Thoracic aorta (tissue), 2 donors: ENCODE results near the gene PDE5A. TPM values are rescaled to one million over a fixed set of nuclear protein-coding genes. Genes with fewer than 3 reads are reported as not detected.
"Not testable (repeated sequence)": the region's sequence is repeated elsewhere in the genome, so short reads cannot be mapped to it uniquely, and the experiment has no call there.

ENCODE experiments used
- ATAC-seq: fragments of 150-250 bp; one replicate; pipeline ENCODE4 v1.8.0; 2017; ENCODE audit warnings: low read depth; ENCODE audit not compliant: insufficient number of reproducible peaks, low FRiP score
- DNase-seq: peaks from one replicate; pipeline ENCODE4 v3.0.0-alpha.2; 2020; ENCODE audit warnings: low spot score
- H3K27ac ChIP-seq, 2 donors: fragments of 200-600 bp; sonication (generic); 1 replicate in 1 of 2; 2 replicates in 1 of 2; pipeline ENCODE4 v1.5.1; 2016; ENCODE audit warnings: mild to moderate bottlenecking in 2 of 2, moderate library complexity in 2 of 2
- H3K27me3 ChIP-seq: fragments of 200-600 bp; sonication (generic); replicated peaks from 2 replicates; pipeline ENCODE4 v1.6.0; 2016; ENCODE audit warnings: mild to moderate bottlenecking; ENCODE audit not compliant: insufficient read depth
- H3K36me3 ChIP-seq: fragments of 200-600 bp; sonication (generic); one replicate; pipeline ENCODE4 v1.5.1; 2016
- H3K4me1 ChIP-seq, 2 donors: fragments of 200-600 bp; sonication (generic); 1 replicate in 1 of 2; 2 replicates in 1 of 2; pipeline versions ENCODE4 v1.5.1 to v1.6.0; 2016; ENCODE audit warnings: low read depth in 2 of 2, mild to moderate bottlenecking in 1 of 2; ENCODE audit not compliant: control insufficient read depth in 1 of 2
- H3K4me3 ChIP-seq: fragments of 200-600 bp; sonication (generic); 2 replicates; pipeline ENCODE4 v1.5.1; 2016; ENCODE audit warnings: mild to moderate bottlenecking
- H3K9me3 ChIP-seq: fragments of 200-600 bp; sonication (generic); 2 replicates; pipeline ENCODE4 v1.5.1; 2016
- total RNA-seq, 2 donors: library from RNA; depleted of rRNA; stranded (reverse); fragments of >200 nt; gene quantifications; one replicate each; pipeline versions ENCODE4 v1.1.0 to v1.2.3, GENCODE V29; 2016

The PDE5A gene
- total RNA-seq, 2 donors from 2014 or later: 158 to 223 TPM

- H3K27me3 ChIP-seq, DNase-seq, H3K9me3 ChIP-seq, H3K4me3 ChIP-seq, ATAC-seq, H3K4me1 ChIP-seq, H3K27ac ChIP-seq, H3K36me3 ChIP-seq: not testable (repeated sequence)
Measured at GRCh38 chr4:119469039-119469438, 159.6 kb downstream of the PDE5A start.

GRCh38 chr4:119462733-119463132 is 165.9 kb downstream of the PDE5A start:
- not testable (repeated sequence) for H3K36me3 ChIP-seq, H3K27me3 ChIP-seq, H3K9me3 ChIP-seq, ATAC-seq, H3K4me3 ChIP-seq, H3K27ac ChIP-seq, H3K4me1 ChIP-seq, DNase-seq

- H3K4me1 ChIP-seq, H3K36me3 ChIP-seq, DNase-seq, ATAC-seq, H3K9me3 ChIP-seq, H3K27me3 ChIP-seq, H3K27ac ChIP-seq: not testable (repeated sequence)
- H3K4me3 ChIP-seq: peak overlapping the region; percentile 75
Measured at GRCh38 chr4:119455734-119456133, 172.9 kb downstream of the PDE5A start.

- H3K27me3 ChIP-seq, H3K9me3 ChIP-seq: not testable (repeated sequence)
Measured at GRCh38 chr4:119454491-119455270, 173.9 kb downstream of the PDE5A start.

GRCh38 chr4:119454151-119454490 is 174.5 kb downstream of the PDE5A start:
- H3K36me3 ChIP-seq, H3K27me3 ChIP-seq, DNase-seq, H3K4me1 ChIP-seq, ATAC-seq, H3K9me3 ChIP-seq: not testable (repeated sequence)
- Histone ChIP-seq H3K4me3 (peak overlapping the region; percentile 75), H3K27ac (peak overlapping the region; percentile 84 to 92)

More at GRCh38 chr4:119454491-119455270, 173.9 kb downstream of the PDE5A start:
- peak; percentile 83 for DNase-seq
- not testable (repeated sequence) for H3K4me1 ChIP-seq, H3K36me3 ChIP-seq
- peak; percentile 99 for ATAC-seq
- peak overlapping the region; percentile 75 for H3K4me3 ChIP-seq
- peak overlapping the region; percentile 84 to 92 for H3K27ac ChIP-seq

GRCh38 chr4:119453286-119453685 is 175.3 kb downstream of the PDE5A start:
- not testable (repeated sequence) for H3K27me3 ChIP-seq, H3K9me3 ChIP-seq, H3K36me3 ChIP-seq, ATAC-seq, DNase-seq, H3K4me3 ChIP-seq, H3K4me1 ChIP-seq, H3K27ac ChIP-seq

GRCh38 chr4:119449851-119450250 is 178.8 kb downstream of the PDE5A start:
- not testable (repeated sequence) for H3K27me3 ChIP-seq, H3K4me3 ChIP-seq, H3K36me3 ChIP-seq, H3K4me1 ChIP-seq, DNase-seq, ATAC-seq, H3K9me3 ChIP-seq
- H3K27ac ChIP-seq: peak overlapping the region in 1 of 2 donors; percentile 41
